ENCODE results near the gene RHOU.

Gene RHOU

DNA sequence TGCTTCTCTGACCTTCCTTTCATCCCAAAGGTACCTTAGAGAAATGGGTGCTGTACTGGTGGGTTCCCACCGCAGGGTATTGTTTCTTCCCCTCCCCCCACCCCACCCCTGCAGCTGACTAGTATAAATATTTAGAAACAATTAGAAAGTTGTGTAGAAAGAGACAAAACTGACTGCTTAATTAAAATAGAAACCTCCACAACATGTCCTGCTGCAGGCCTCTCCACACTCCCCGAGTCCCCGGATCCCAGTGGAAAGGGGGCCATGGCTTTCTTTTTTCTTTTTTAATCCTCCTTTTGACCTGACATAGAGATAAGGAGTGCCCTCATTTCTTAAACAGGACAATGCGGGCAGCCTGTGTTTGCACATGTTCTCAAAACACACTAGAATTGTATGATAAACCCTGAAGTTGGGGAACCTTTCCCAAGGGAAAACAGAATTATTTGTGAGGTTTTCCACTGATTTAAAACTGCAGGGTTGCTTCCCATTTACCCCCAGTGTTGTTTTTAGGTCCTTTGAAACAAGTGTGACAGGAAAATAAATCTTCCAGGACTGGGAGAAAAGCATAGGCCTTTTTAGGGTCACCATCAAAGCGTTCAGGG, 1.7 kb downstream of the RHOU start:
- no peak for DNase-seq (ENCODE audit: low read depth in 2 of 3, low spot score in 2 of 3)

DNA sequence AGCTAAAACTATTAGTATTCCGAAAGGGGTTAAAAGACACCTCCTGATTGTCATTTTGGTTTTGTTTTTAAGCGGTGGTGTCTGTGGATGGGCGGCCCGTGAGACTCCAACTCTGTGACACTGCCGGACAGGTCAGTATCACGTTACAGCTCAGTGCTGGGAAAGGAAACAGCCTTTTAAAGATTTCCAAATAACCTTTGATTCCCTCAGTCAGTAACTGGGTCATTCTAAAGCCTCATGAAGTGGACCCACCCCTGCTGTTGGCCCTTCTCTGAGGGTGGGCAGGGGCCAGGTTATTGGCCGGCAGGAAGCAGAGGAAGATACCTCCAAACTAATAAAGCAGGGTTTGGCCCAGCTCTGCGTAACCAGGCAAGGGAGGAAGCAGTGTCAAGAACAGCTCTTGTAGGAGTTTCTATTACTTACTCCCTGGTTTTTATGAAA, 2.3 kb downstream of the RHOU start:
- no peak for DNase-seq (ENCODE audit: low read depth in 2 of 3, low spot score in 2 of 3)

DNA sequence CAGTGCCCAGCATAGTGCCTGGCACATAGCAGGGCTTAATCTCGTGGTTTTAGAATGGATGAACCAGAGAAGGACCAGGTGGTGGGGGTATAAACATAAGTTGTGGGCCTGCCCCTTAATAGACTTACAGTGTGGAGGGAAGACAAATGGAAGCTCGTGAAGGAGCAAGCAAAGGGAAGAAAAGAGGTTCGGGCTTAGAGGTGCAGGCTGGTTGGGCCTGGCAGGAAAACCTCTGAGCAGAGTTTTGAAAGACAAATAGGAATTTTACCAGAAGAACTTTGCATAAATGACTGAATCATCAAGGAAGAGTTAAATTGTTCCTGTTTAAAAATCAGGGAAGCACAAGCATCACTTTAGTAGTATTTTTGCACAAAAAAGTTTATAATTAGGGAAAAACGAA, 4.5 kb downstream of the RHOU start:
- DNase-seq (ENCODE audit: low read depth in 2 of 3, low spot score in 2 of 3), result no peak

DNA sequence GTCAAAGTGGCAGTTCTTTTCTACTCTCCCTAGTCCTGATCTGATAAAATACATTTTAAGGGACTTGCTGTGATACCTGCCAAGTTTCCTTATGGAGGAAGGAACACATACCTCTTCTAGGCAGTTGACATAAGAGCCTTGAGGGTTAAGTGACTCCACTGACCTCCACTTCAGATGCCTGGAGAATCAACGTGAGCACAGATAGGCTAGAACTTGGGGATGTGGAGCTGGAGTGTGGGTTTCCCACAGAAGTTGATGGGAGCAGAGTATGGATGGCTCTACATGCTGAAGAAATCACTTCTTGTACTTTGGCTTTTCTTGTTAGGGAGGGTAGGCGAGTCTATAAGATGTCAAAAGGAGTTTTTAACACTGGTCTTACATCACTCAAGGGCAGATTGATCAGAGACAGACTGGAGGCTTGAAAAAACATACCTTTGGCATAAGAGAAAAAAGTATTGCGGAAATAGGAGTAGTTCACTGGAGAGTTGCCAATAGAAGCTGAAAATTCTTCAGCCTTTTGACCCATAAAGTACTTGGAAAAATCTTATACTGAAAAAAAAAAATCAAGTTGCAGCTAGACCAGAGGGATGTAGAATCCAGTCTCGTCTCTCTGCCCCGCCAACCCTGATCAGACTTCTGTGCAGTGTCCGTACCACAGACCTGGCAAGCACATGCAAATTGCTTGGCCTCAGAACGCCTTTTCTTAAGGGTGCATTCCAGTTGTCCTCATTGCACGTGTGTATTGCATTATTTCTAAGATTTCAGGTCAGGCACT, 5.5 kb downstream of the RHOU start:
- DNase-seq (ENCODE audit: low read depth in 2 of 3, low spot score in 2 of 3), result no peak

DNA sequence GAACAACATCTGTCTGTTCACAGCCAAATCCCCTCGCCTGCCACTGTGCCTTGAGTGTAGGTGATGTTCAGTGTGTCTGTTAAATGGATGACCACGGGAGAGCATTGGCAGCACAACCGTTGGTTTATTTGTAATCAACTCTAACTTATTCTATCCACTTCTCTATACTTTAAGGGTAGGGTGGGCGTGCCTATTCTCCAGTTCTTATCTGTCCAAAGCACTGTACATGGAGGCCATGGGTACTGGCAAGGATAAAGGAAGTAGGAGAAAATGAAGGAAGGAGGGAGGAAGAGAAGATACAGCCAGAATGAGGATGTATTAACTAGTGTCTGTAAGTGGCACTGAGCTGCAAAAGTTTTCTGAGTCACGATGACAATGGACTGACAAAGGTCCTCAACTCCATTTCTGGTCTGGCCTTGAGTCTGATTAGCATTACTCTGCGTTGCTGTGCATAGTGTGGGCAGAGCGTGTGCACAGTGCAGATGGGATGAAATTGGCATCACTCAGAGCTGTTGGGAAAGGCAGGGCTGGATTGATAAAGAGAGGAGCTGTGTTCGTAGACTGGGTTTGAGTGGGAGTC, 7.1 kb downstream of the RHOU start:
- DNase-seq (ENCODE audit: low read depth in 2 of 3, low spot score in 2 of 3), result no peak

DNA sequence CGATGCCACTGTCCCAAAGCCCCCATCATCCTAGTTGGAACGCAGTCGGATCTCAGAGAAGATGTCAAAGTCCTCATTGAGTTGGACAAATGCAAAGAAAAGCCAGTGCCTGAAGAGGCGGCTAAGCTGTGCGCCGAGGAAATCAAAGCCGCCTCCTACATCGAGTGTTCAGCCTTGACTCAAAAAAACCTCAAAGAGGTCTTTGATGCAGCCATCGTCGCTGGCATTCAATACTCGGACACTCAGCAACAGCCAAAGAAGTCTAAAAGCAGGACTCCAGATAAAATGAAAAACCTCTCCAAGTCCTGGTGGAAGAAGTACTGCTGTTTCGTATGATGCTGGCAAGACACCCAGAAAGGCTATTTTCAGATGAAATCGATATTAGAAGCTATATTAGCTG, 8.1 kb downstream of the RHOU start:
- no peak for DNase-seq (ENCODE audit: low read depth in 2 of 3, low spot score in 2 of 3)

DNA sequence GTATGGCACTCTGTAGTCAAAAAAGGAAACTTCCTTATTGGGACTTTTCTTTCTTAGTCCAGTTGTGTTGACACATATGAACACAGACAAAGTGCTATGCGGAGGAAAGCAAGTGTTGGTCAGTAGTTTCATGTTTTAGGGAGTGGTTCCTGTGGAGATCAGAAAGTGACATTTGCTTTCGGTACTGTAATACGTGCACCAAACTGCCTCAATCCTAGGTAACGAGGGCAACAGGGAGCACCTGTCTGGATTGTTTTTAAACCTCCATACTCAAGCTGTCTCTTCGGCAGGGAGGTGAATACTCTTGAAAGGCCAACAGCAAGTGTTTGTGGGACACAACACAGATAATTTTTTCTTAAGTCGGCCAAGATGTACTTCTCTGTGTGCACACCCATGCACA, 9.1 kb downstream of the RHOU start:
- no peak for DNase-seq (ENCODE audit: low read depth in 2 of 3, low spot score in 2 of 3)

DNA sequence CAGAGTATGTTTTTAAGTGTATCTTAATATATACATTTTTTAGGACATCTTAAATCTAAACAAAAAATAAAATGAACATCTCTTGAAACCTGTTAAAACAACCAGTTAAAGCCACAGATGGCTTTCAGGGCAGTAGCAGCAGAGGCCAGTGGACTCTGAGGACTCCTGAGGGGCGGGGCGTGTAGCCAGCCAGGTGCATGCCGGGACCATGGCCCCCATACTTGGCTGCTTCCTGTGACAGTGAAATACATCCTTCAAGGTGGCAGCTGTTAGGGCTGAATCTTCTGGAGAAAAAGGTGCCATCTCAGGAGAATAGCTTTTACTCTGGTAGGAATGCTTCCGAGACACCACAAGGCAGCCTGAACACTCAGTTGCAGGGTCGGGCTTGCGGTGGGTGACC, 9.6 kb downstream of the RHOU start:
- no peak for DNase-seq (ENCODE audit: low read depth in 2 of 3, low spot score in 2 of 3)

DNA sequence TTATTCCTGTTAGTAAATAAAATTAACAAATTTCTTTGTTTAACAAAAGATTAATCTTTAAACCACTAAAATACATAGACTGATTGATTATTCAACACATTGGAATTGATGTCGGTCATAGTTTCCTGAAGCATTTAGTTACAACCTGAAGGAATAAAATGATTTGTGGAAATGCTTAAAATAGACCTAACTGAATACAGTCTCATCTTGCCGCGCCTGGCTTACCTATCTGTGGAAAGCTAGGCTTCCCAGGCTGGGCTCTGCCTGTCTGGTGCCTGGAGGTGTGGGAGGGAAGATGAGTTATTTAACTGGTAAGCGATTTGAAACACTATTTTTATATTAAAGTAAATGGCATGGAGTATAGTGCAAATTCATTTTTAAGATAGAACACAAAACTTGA, 10.2 kb downstream of the RHOU start:
- no peak for DNase-seq (ENCODE audit: low read depth in 2 of 3, low spot score in 2 of 3)

DNA sequence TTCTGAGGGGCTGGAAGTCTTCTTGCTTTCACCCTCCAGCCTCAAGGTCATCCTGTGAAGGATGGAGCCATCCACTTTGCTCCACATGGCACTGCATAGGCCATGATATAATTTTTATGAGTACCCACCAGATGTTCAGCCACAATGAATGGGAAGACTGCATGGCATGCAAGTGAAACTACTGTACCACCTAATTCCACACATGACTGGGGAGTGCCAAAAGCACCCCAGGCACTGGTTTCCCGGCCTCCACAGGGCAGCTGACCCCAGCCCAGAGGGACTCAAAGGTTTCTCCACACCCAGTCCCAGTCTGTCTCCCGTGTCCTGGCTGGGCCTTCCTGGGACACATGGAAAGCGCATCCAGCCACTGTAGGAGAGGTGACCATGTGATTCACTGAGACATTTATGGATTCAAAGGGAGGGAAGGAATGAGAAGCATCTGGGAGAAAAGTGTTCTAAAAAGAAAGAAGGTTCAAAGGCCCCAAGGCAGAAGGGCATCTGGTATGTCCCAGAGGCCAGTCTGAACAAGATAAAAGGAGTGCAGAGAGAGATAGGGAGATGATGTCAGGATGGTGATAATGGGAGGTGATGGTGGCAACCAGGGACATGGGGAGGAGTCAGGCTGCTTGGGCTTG, 12.1 kb downstream of the RHOU start:
- DNase-seq (ENCODE audit: low read depth in 2 of 3, low spot score in 2 of 3), result no peak

DNA sequence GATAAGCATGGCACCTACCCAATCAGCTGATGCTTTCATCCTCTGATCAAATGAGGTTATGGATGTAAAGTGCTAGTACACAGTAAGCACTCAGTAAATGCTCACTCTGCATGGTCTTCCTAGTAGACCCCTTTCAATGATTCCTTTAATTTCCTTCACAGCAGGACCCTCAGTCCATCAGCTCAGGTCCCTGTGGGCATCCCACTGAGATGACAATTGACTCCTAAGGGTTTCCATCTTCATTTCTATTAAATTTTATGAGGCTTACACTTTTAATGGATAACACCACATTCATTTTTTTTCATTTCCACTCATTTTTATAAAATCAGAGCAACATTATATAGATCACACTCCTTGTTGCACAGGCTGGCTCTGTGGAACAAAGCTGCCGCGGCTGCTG, 12.8 kb downstream of the RHOU start:
- no peak for DNase-seq (ENCODE audit: low read depth in 2 of 3, low spot score in 2 of 3)

DNA sequence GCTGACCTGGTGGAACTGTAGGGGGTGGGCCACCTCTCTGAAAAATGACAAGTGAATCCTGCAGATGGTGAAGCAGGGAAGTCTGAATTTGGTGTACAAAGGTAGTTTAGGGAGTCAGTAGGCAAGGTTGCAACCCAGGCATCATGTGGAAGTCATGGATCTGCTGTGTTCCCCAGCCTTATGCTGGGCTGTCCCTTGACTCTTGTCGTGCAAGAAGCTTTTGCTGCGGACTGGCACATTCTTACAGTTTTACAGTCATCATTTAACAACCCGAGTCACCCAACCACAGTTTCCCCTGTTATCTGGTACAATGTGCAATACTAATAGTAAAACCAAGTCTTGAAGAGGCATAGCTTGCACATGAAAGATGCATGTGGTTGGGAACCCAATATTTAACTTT, 13.2 kb downstream of the RHOU start:
- no peak for DNase-seq (ENCODE audit: low read depth in 2 of 3, low spot score in 2 of 3)

DNA sequence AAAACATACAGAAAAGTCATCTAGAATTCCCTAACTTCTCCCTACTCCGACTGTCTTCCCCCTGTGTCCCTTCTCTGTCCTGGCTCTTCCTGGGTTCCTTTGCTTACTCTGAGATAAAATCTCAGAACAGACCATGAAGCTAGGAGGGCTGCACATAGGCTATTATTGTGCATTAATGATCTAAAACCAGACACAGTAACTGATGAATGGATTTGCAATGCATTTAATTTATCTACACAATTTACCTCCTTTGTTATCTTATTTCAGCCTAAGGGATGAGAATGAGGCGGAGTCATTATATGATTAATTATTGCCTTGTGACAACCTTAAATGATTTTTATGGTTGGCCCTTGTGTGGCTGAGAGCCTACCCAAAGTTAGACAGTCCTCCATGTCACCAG, 14.5 kb downstream of the RHOU start:
- DNase-seq (ENCODE audit: low read depth in 2 of 3, low spot score in 2 of 3), result no peak

DNA sequence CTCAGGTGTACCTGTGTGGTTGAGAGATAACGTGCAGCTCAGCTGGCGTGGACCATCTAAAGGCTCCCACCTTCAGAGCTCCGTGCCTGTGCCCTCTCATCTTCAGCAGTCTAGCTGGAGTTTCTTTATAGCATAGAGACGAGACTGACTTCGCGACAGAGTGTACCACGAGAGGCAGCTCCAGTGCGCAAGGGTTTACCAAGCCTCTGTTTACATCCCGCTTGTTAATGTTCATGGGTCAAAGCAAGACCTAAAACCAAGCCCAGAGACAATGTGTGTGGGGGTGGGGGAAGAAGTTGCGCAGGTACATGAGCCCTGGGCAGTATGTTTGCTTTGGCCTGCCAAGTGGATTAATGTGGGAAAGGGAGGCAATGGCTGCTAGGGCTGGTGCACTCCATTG, 15.6 kb downstream of the RHOU start:
- no peak for DNase-seq (ENCODE audit: low read depth in 2 of 3, low spot score in 2 of 3)

DNA sequence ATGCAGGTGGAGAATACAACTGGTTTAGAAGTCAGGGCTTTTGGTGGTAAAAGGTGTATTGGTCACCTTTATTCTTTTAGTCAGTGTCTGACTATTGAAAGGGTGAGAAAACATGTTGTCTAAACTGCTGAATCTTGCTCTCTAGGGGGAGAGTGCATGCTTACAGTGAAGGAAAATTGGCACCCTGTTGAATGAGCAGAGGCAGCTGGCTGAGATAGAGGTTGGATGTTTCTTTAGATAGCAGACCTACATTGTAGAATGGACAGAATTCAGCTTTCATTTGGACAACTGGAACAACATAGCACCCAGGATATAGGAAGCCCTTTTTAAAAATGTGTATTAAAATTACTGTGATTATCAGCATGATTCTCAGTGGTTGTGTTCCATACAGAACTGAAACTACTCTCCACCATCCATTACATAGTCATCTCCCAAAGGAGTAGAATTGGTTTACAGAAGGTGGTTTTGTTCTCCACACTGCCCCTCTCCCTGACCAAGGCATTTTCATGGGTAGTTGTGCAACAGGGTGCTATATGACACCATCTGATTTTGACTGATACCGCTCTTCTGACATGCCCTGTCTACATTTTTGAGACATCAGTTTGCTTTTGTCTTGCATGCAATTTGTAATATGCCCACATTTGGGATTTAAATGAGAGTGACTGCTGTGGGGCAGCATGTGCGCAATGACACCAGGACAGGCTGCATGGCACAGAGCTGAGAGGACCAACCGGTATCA, 16.2 kb downstream of the RHOU start:
- no peak for DNase-seq (ENCODE audit: low read depth in 2 of 3, low spot score in 2 of 3)

DNA sequence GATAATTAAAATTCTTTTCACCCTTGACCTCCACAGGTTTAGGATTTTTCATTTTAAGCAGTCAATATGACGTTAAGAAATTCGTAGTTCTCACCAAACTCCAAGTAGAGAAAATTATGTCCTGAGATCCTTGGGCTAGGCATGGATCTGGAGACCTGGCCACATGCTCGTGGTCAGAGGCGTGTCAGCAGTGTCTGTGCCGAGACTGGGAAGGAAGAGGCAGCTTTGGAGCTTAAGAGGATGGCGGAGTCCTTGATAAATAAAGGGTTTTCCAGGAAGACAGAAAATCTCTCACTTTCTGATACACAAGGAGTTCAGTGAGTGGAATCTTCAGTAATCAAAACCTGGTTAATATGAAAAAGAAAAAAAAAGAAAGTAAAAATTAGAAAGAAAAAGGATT, 17.0 kb downstream of the RHOU start:
- DNase-seq (ENCODE audit: low read depth in 2 of 3, low spot score in 2 of 3), result no peak

DNA sequence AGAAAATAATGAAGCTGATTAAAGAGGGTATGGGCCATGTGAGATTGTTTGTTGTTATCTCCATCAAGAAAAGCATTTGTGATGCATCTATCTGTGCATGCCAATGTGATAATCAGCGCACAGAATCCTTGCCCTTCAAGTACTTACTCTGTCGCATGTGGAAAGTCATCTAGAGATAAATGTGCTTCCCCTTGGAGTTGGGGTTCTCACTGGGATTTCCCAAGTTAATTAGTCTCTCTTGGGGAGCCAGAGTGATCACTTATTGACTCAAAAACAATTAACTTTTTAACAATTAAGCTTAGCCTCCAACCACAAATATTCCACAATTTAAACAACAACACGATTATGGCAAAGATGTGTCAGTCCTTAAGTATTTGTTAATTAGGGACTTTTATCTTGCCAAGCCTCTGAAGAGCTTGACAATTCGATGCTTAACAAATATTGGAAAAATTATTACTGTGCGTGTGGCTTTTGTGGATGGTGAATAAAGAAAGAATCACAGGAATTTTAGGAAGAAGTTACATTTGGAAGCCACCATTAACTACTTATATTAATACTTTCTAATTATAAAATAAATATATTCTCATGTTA, 17.5 kb downstream of the RHOU start:
- no peak for DNase-seq (ENCODE audit: low read depth in 2 of 3, low spot score in 2 of 3)

DNA sequence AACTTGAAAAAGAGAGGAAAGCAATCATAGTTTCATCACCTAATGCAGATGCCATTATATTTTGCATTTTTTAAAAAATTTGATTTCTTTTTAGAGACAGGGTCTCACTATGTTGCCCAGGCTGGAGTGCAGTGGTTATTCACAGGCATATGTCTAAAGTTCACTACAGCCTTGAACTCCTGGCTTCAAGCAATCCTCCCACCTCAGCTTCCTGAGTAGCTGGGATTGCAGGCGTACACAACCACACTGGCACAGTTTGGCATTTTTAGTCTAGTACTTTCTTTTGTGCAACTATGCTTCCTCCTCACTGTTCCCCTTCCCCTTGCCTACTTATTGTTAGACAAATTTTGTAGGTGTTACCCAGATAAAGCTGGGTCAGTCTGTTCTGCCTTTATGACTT, 18.0 kb downstream of the RHOU start:
- DNase-seq (ENCODE audit: low read depth in 2 of 3, low spot score in 2 of 3), result no peak

DNA sequence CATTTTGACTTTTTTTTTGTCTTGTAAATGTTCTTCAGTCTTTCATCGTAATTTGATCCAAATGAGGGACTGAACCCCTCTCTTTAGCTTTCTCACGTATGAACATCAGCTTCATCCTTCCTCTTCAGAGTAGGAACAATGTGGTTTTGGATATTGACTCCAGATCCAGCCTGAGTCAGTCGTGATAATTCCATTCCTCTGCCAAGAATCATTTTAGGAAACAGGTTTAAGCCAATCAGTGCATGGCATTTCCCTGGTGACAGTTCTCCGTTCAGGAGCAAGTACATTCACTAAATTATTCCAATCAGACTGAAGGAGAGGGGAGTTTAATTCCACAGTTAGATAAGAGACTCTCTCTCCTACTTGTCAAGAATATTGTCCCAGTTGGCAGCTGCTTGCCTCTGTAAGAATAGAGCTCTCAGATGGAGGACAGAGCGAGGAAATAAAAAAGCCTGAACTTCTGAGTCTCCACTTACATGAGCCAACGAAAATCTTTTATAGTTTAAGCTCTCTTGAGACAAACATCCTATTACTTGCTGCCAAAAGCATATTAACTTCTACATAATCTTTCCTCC, 18.6 kb downstream of the RHOU start:
- no peak for DNase-seq (ENCODE audit: low read depth in 2 of 3, low spot score in 2 of 3)

DNA sequence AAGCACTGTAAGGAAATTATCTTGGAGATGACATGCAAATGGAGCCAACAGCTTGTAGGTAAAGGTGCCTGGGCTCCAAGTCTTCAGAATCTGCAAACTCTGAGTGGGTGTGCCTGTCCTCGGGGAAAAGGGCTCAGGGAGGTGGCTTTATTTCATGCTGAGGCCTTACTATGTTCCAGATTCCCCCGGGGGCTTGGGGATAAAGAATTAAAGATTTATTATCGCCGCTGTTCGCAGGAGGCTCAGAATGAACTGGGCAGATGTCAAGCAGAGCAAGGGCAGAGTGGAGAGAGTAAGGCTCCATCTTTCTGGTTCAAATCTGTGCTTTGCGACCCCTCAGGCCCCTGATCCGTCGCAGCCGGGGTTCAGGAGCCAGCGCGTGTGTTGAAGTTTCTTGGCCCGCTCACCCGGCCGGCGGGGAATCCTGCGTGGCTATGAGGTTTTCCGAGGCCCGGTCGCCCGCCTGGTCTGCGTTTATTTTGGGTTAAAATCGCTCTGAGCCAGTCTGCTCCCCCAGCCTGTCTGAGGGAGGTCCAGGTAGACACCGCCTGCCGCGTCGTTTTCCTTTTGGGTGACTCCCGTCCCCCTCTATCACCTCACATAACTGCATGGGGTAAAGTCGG, 19.5 kb downstream of the RHOU start:
- DNase-seq (ENCODE audit: low read depth in 2 of 3, low spot score in 2 of 3), result no peak

Measured in activated CD8-positive, alpha-beta memory T cell treated with anti-CD3 and anti-CD28 coated beads for 48 hours (primary cell).